Measurements from ENCODE around the gene PRAF2. TPM values are rescaled to one million over a fixed set of nuclear protein-coding genes. Genes with fewer than 3 reads are reported as not detected.

PRAF2 gene
- total and polyA plus RNA-seq, 11 donors = 8.0 to 24.0 (median 11.4) TPM

GRCh38 chrX:49066690-49067089 lies 7.1 kb downstream of the PRAF2 start:
- 75 to 88% (median 78%) methylated on average over 8 to 9 of the region's 9 CpGs for WGBS, 4 donors
- no peak for ATAC-seq

GRCh38 chrX:49066278-49066677 lies 7.5 kb downstream of the PRAF2 start:
- Histone ChIP-seq H3K4me1 (no peaks in the 10 kb centered on the region), H3K9me3 (no peaks in the 10 kb centered on the region), H3K4me3 (no peak overlapping the region), H3K27me3 (no peaks in the 10 kb centered on the region), H3K36me3 (no peaks in the 10 kb centered on the region), H3K27ac (no peak overlapping the region)
- 70 to 94% (median 91%) methylated on average over 2 of the region's 2 CpGs for WGBS, 4 donors
- no peak for ATAC-seq
- intact Hi-C loops (cut with DNase I) = no loop called here
- DNase-seq = no peak
- TF ChIP-seq POLR2A (IDR thresholded peaks at IDR 0.05) (no peak), CTCF (IDR thresholded peaks at IDR 0.05) (no peak)

More at GRCh38 chrX:49066690-49067089, 7.1 kb downstream of the PRAF2 start:
- H3K4me3 ChIP-seq = no peak overlapping the region
- H3K9me3 ChIP-seq = no peaks in the 10 kb centered on the region
- H3K4me1 ChIP-seq = no peaks in the 10 kb centered on the region
- no peak for DNase-seq
- H3K27ac ChIP-seq = no peak overlapping the region
- H3K36me3 ChIP-seq = no peaks in the 10 kb centered on the region
- TF ChIP-seq CTCF (IDR thresholded peaks at IDR 0.05) (no peak), POLR2A (IDR thresholded peaks at IDR 0.05) (no peak)
- intact Hi-C loops (cut with DNase I) = no loop called here
- no peaks in the 10 kb centered on the region for H3K27me3 ChIP-seq

GRCh38 chrX:49064735-49065134 lies 9.1 kb downstream of the PRAF2 start:
- Histone ChIP-seq H3K27me3 (no peaks in the 10 kb centered on the region), H3K36me3 (no peaks in the 10 kb centered on the region), H3K4me3 (no peak overlapping the region), H3K4me1 (no peaks in the 10 kb centered on the region), H3K27ac (no peak overlapping the region), H3K9me3 (no peaks in the 10 kb centered on the region)
- 82 to 91% (median 90%) methylated on average over 8 of the region's 8 CpGs for WGBS, 4 donors
- DNase-seq (no peak), ATAC-seq (no peak)
- TF ChIP-seq CTCF (IDR thresholded peaks at IDR 0.05) (no peak), POLR2A (IDR thresholded peaks at IDR 0.05) (no peak)
- intact Hi-C loops (cut with DNase I) = no loop called here

GRCh38 chrX:49064303-49064702 lies 9.5 kb downstream of the PRAF2 start:
- DNase-seq (no peak), ATAC-seq (no peak)
- no peak for TF ChIP-seq CTCF (IDR thresholded peaks at IDR 0.05)
- TF ChIP-seq POLR2A (IDR thresholded peaks at IDR 0.05) = no peak
- Histone ChIP-seq H3K9me3 (no peaks in the 10 kb centered on the region), H3K27me3 (no peaks in the 10 kb centered on the region), H3K27ac (no peak overlapping the region), H3K4me1 (no peaks in the 10 kb centered on the region), H3K36me3 (no peaks in the 10 kb centered on the region), H3K4me3 (no peak overlapping the region)
- 73 to 96% (median 91%) methylated on average over 3 to 20 of the region's 20 CpGs for whole genome bisulfite sequencing, 4 donors
- intact Hi-C loops (cut with DNase I) = no loop called here
